IPS-20b (cell line): ENCODE measurements around the gene LRP1-AS.

Experiments
- H3K27ac ChIP-seq: one replicate; pipeline ENCODE4 v1.5.1; 2013; ENCODE audit warnings: low read length
- H3K27me3 ChIP-seq: 2 replicates; pipeline ENCODE4 v1.6.1; 2013; ENCODE audit warnings: mild to moderate bottlenecking, low read length, inconsistent platforms; ENCODE audit not compliant: insufficient read depth
- H3K36me3 ChIP-seq: 2 replicates; pipeline ENCODE4 v1.6.1; 2013; ENCODE audit warnings: low read depth, mild to moderate bottlenecking, inconsistent platforms, low read length, moderate library complexity; ENCODE audit not compliant: insufficient read depth
- H3K4me1 ChIP-seq: 2 replicates; pipeline ENCODE4 v1.6.1; 2013; ENCODE audit warnings: mild to moderate bottlenecking, control low read depth, inconsistent platforms, low read length, moderate library complexity; ENCODE audit not compliant: insufficient read depth
- H3K4me3 ChIP-seq: 2 replicates; pipeline ENCODE4 v1.5.1; 2013; ENCODE audit warnings: mild to moderate bottlenecking, low read length, inconsistent platforms
- H3K9ac ChIP-seq: 2 replicates; pipeline ENCODE4 v1.6.1; 2013; ENCODE audit warnings: low read depth, mild to moderate bottlenecking, inconsistent platforms, low read length, moderate library complexity
- H3K9me3 ChIP-seq: 2 replicates; pipeline ENCODE4 v1.6.1; 2013; ENCODE audit warnings: mild to moderate bottlenecking, low read depth, low read length, inconsistent platforms; ENCODE audit not compliant: insufficient read depth

The LRP1-AS gene

GRCh38 chr12:57133013-57133569 is 14.3 kb downstream of the LRP1-AS start:
- no peaks in the 10 kb centered on the region for H3K9me3 ChIP-seq
- H3K4me1 ChIP-seq = peaks cover 63% of the 10 kb centered on the region
- no peak overlapping the region for H3K27ac ChIP-seq
- H3K27me3 ChIP-seq = no peaks in the 10 kb centered on the region
- H3K36me3 ChIP-seq = peaks cover 9% of the 10 kb centered on the region
- peak overlapping the region; percentile 59; the same call in 1 of the 2 replicates for H3K9ac ChIP-seq
- peak overlapping the region; percentile 44; the same call in 1 of the 2 replicates for H3K4me3 ChIP-seq

- Histone ChIP-seq H3K27ac (no peak overlapping the region), H3K4me3 (peak overlapping the region; percentile 38), H3K9ac (peak overlapping the region; percentile 59; the same call in 1 of the 2 replicates), H3K4me1 (peaks cover 63% of the 10 kb centered on the region), H3K36me3 (peaks cover 5% of the 10 kb centered on the region; the same call in 1 of the 2 replicates), H3K27me3 (no peaks in the 10 kb centered on the region), H3K9me3 (no peaks in the 10 kb centered on the region)
Measured at GRCh38 chr12:57131896-57132744, 15.3 kb downstream of the LRP1-AS start.

DNA sequence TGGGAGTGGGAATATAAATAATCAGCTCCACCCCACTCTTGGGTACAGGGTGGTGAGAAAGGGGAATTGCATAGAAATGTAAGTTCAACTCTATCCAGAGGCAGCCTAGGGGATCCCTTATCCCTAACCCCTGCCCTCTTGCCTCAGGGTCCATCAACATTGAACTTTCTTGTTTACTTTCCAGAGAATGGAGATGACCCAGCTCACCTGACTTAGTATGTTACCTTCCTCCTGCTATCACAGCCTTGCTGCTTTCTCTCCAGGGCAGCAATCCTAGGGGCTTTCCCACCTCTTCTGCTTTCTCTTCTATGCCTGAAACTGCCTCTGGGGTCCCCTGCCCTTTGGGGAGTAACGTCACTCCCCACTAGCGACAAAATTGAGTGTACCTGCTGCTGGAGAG is 16.5 kb downstream of the LRP1-AS start:
- peak overlapping the region; percentile 94 for H3K4me3 ChIP-seq
- H3K27ac ChIP-seq = no peak overlapping the region
- no peaks in the 10 kb centered on the region for H3K9me3 ChIP-seq
- H3K4me1 ChIP-seq = peaks cover 57% of the 10 kb centered on the region
- peaks cover 5% of the 10 kb centered on the region; the same call in 1 of the 2 replicates for H3K36me3 ChIP-seq
- H3K9ac ChIP-seq = peak overlapping the region; percentile 96; the same call in 1 of the 2 replicates
- peaks cover 7% of the 10 kb centered on the region; the same call in 1 of the 2 replicates for H3K27me3 ChIP-seq

DNA sequence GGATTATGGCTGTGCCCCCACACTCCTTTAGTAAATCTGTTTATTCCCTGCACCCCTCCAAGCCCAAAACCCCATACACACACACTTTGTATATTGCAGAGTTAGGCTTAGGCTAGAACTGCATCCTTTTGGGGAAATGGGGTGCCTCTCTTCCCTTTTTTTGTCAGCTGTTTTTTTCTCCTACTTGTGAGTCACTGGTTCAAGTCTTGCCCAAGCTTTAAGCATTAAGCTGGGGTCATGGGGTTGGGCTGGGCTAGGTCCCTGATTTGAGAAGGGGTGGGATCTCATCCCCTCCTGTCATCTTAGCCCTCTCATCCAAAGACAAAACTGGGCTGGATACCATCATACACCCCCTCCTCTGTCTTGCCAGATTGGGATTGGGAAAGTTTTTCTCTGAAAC is 17.5 kb downstream of the LRP1-AS start:
- Histone ChIP-seq H3K4me1 (peaks cover 47% of the 10 kb centered on the region), H3K27me3 (peaks cover 7% of the 10 kb centered on the region; the same call in 1 of the 2 replicates), H3K4me3 (peak overlapping the region; percentile 94), H3K36me3 (peaks cover 5% of the 10 kb centered on the region; the same call in 1 of the 2 replicates), H3K27ac (peak overlapping the region; percentile 71), H3K9ac (peak overlapping the region; percentile 96; the same call in 1 of the 2 replicates), H3K9me3 (no peaks in the 10 kb centered on the region)

DNA sequence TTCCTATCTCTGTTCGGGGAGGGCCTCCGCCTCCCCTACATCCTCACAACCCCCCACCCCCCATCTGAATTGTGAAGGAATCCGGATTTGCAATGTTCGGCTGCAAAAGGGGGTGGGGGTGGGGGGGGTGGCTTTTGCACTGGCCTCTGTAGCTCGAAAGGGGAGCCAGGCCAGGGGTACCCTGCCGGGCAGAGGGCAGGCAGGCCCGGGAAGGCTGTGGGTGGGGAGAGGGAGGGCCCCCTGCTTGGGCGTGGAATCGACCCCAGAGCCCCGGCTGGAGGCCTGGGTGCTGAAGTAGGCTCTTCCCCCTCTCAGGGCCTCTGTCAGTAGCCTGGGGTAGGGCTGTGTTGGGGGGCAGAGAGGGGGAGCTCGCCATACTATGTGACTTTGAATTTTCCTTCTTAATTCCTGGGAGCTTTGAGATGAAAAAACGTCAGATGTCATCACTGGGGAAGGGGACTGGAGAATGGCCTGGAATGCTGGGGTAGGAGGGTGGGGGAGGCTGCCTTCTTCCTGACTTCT is 18.0 kb downstream of the LRP1-AS start:
- Histone ChIP-seq H3K27me3 (peaks cover 7% of the 10 kb centered on the region; the same call in 1 of the 2 replicates), H3K9me3 (no peaks in the 10 kb centered on the region), H3K4me1 (peaks cover 46% of the 10 kb centered on the region), H3K4me3 (peak overlapping the region; percentile 94), H3K9ac (peak overlapping the region; percentile 96; the same call in 1 of the 2 replicates), H3K36me3 (peaks cover 5% of the 10 kb centered on the region; the same call in 1 of the 2 replicates), H3K27ac (peak overlapping the region; percentile 71)

- Histone ChIP-seq H3K9ac (peak overlapping the region; percentile 96; the same call in 1 of the 2 replicates), H3K4me1 (peaks cover 39% of the 10 kb centered on the region), H3K36me3 (peaks cover 5% of the 10 kb centered on the region; the same call in 1 of the 2 replicates), H3K4me3 (peak overlapping the region; percentile 94), H3K27ac (peak overlapping the region; percentile 71), H3K9me3 (no peaks in the 10 kb centered on the region), H3K27me3 (peaks cover 7% of the 10 kb centered on the region; the same call in 1 of the 2 replicates)
Measured at GRCh38 chr12:57128519-57129247, 18.7 kb downstream of the LRP1-AS start.

DNA sequence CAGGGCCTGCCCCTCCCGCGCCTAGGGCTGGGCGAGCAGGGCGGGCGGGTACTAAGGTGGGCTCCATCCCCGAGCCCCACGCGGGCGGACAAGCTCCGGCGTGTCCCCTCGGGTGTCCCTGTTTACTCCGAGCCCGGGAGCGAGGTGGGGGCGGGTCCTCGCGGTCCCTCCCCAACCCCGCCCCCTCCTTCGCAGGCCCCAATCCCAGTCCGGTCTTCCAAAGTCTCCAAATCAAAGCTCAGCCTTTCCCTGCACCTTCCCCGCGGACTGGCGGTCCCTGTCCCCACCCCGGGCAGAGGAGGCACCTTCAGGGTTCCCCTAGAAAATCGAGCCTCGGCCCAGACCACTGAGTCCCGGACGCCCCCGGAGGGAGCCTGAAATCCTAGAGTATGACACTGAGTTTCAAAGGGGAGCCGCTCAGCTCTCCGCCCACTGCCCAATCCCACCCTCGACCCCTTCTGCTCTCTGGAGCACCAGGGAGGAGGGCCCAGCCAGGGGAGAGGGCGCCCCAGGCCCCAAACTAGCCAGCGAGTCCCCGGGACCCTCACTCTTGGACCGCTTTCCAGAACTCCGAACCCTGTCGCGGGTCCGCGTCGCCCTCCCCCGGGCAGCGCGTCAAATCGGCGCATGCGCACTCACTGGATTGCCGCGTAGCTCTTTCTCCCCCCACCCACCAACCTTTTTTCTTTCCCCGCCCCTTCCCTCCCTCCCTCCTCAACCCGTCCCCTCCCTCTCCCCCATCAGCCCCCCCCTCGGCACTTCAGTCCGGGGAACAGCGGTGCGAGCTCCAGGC is 19.5 kb downstream of the LRP1-AS start, which contains the start of gene LRP1:
Gene LRP1 (plus strand): TSS at position 758 of the 793 bp plus-strand sequence. CDS start 482 bp downstream, outside the sequence.
- peak within 1 kb of the TSS; percentile 80 for H3K27ac ChIP-seq
- peaks cover 7% of the 10 kb centered on the region; the same call in 1 of the 2 replicates for H3K27me3 ChIP-seq
- peaks cover 34% of the 10 kb centered on the region for H3K4me1 ChIP-seq
- peaks cover 5% of the 10 kb centered on the region; the same call in 1 of the 2 replicates for H3K36me3 ChIP-seq
- peak within 1 kb of the TSS; percentile 94 for H3K4me3 ChIP-seq
- H3K9ac ChIP-seq = peak within 1 kb of the TSS; percentile 96; the same call in 1 of the 2 replicates
- H3K9me3 ChIP-seq = no peaks in the 10 kb centered on the region

GRCh38 chr12:57127101-57127725 is 20.2 kb downstream of the LRP1-AS start:
- Histone ChIP-seq H3K4me3 (peak overlapping the region; percentile 94), H3K27ac (no peak overlapping the region), H3K4me1 (peaks cover 27% of the 10 kb centered on the region), H3K9ac (peak overlapping the region; percentile 88; the same call in 1 of the 2 replicates), H3K27me3 (peaks cover 7% of the 10 kb centered on the region; the same call in 1 of the 2 replicates), H3K9me3 (no peaks in the 10 kb centered on the region), H3K36me3 (peaks cover 5% of the 10 kb centered on the region; the same call in 1 of the 2 replicates)

- peak overlapping the region; percentile 88; the same call in 1 of the 2 replicates for H3K9ac ChIP-seq
- no peaks in the 10 kb centered on the region for H3K36me3 ChIP-seq
- H3K9me3 ChIP-seq = no peaks in the 10 kb centered on the region
- H3K4me1 ChIP-seq = peaks cover 20% of the 10 kb centered on the region
- peaks cover 7% of the 10 kb centered on the region; the same call in 1 of the 2 replicates for H3K27me3 ChIP-seq
- no peak overlapping the region for H3K27ac ChIP-seq
- peak overlapping the region; percentile 94; the same call in 1 of the 2 replicates for H3K4me3 ChIP-seq
Measured at GRCh38 chr12:57126561-57126960, 20.9 kb downstream of the LRP1-AS start.

GRCh38 chr12:57126061-57126460 is 21.4 kb downstream of the LRP1-AS start:
- no peaks in the 10 kb centered on the region for H3K9me3 ChIP-seq
- H3K36me3 ChIP-seq = no peaks in the 10 kb centered on the region
- H3K27me3 ChIP-seq = peaks cover 7% of the 10 kb centered on the region; the same call in 1 of the 2 replicates
- no peak overlapping the region for H3K27ac ChIP-seq
- no peak overlapping the region for H3K4me3 ChIP-seq
- H3K9ac ChIP-seq = no peak overlapping the region
- H3K4me1 ChIP-seq = peaks cover 15% of the 10 kb centered on the region
